GM10248 (cell line): ENCODE measurements around the gene TMEFF2.

ENCODE experiments used
- CTCF ChIA-PET: fragments of 300-600 bp; sonication (Branson Sonifier 250); formaldehyde crosslinking; extraction: SDS; loops from one replicate; lab custom pipeline; 2021; ENCODE audit warnings: antibody characterized with exemption; lab: Yijun Ruan, JAX
- POLR2A ChIA-PET: fragments of 350-650 bp; sonication (Branson Sonifier 250); formaldehyde crosslinking; extraction: SDS; loops from one replicate; lab custom pipeline; 2020; ENCODE audit warnings: antibody characterized with exemption; lab: Yijun Ruan, JAX
- DNase-seq: peaks from one replicate; pipeline ENCODE4 v3.0.0; 2012; ENCODE audit errors: extremely low spot score
- CTCF ChIP-seq: IDR thresholded peaks from 2 replicates; pipeline ENCODE4 v1.5.1; 2012; ENCODE audit warnings: mild to moderate bottlenecking, low read depth; ENCODE audit errors: extremely low read depth, missing control alignments, control extremely low read depth

Gene TMEFF2

GRCh38 chr2:192000196-192000980 lies 194.3 kb downstream of the TMEFF2 start:
- CTCF ChIA-PET = interaction anchor here (1.0 to 3.1 kb wide), 6 partner anchors 9 to 162 kb away, joined by 3 to 11 read pairs (median 6); no protein-coding TSS in a partner anchor
- DNase-seq = no peak
- POLR2A ChIA-PET = no interaction called here
- TF ChIP-seq CTCF = no peak

- CTCF ChIA-PET = interaction anchor here (1.5 to 3.1 kb wide), 3 partner anchors 10 to 29 kb away, joined by 3 to 11 read pairs (median 10); no protein-coding TSS in a partner anchor
- TF ChIP-seq CTCF = no peak
- no peak for DNase-seq
- POLR2A ChIA-PET = no interaction called here
Measured at GRCh38 chr2:191999101-191999841, 195.5 kb downstream of the TMEFF2 start.

- no peak for TF ChIP-seq CTCF
- POLR2A ChIA-PET = no interaction called here
- CTCF ChIA-PET = interaction anchor here (1.1 to 1.2 kb wide), 3 partner anchors 8 to 23 kb away, joined by 3 to 4 read pairs (median 3); no protein-coding TSS in a partner anchor
- no peak for DNase-seq
Measured at GRCh38 chr2:191995285-191995684, 199.4 kb downstream of the TMEFF2 start.

- ChIA-PET CTCF (interaction anchor here (1.1 to 1.2 kb wide), 3 partner anchors 8 to 22 kb away, joined by 3 to 4 read pairs (median 3); no protein-coding TSS in a partner anchor), POLR2A (no interaction called here)
- DNase-seq = no peak
- TF ChIP-seq CTCF = no peak
Measured at GRCh38 chr2:191994749-191995148, 200.0 kb downstream of the TMEFF2 start.

- no peak for DNase-seq
- ChIA-PET POLR2A (no interaction called here), CTCF (interaction anchor here (1.3 to 2.1 kb wide), 4 partner anchors 9 to 27 kb away, joined by 3 to 9 read pairs (median 6); no protein-coding TSS in a partner anchor)
- no peak for TF ChIP-seq CTCF
Measured at GRCh38 chr2:191991442-191991841, 203.3 kb downstream of the TMEFF2 start.

GRCh38 chr2:191985740-191986139 lies 209.0 kb downstream of the TMEFF2 start:
- DNase-seq = no peak
- ChIA-PET POLR2A (no interaction called here), CTCF (interaction anchor here (1.8 kb wide), 1 partner anchor 62 kb away, joined by 4 read pairs; no protein-coding TSS in a partner anchor)
- TF ChIP-seq CTCF = no peak
